GM23338 (cell line): ENCODE results near the gene RPUSD1. TPM values are rescaled to one million over a fixed set of nuclear protein-coding genes. Genes with fewer than 3 reads are reported as not detected.

Experiments
- ATAC-seq: fragments of 200-7000 bp; cut with Tn5 transposase; 3 replicates; pipeline ENCODE4 v1.9.1; 2020
- DNase-seq: peaks from one replicate; pipeline ENCODE4 v3.0.0-alpha.2; 2015; ENCODE audit warnings: low spot score
- H2AFZ ChIP-seq: fragments of 200-600 bp; sonication (generic); 2 replicates; pipeline ENCODE4 v1.8.0; 2016; ENCODE audit warnings: antibody characterized with exemption, mild to moderate bottlenecking, moderate library complexity
- H3F3A ChIP-seq: fragments of 200-600 bp; sonication (generic); replicated peaks from 2 replicates; pipeline ENCODE4 v1.8.0; 2017; ENCODE audit warnings: antibody characterized with exemption, mixed run types, low read depth
- H3K27ac ChIP-seq: fragments of 200-600 bp; sonication (generic); 2 replicates; pipeline ENCODE4 v1.6.1; 2016; ENCODE audit warnings: low read depth
- H3K27me3 ChIP-seq: fragments of 200-600 bp; sonication (generic); 2 replicates; pipeline ENCODE4 v1.8.0; 2016; ENCODE audit warnings: mild to moderate bottlenecking, mixed run types, moderate library complexity; ENCODE audit not compliant: insufficient read depth
- H3K36me3 ChIP-seq: fragments of 200-600 bp; sonication (generic); 2 replicates; pipeline ENCODE4 v1.8.0; 2016; ENCODE audit warnings: mild to moderate bottlenecking; ENCODE audit not compliant: insufficient read depth
- H3K4me1 ChIP-seq: fragments of 200-600 bp; sonication (generic); 2 replicates; pipeline ENCODE4 v1.8.0; 2016; ENCODE audit warnings: mild to moderate bottlenecking, moderate library complexity; ENCODE audit not compliant: insufficient read depth
- H3K4me2 ChIP-seq: fragments of 200-600 bp; sonication (generic); 2 replicates; pipeline ENCODE4 v1.7.1; 2017; ENCODE audit warnings: mixed run types
- H3K4me3 ChIP-seq: fragments of 200-600 bp; sonication (generic); 2 replicates; pipeline ENCODE4 v1.6.1; 2016; ENCODE audit warnings: mixed run types
- H3K79me2 ChIP-seq: fragments of 200-600 bp; sonication (generic); replicated peaks from 2 replicates; pipeline ENCODE4 v1.8.0; 2017; ENCODE audit warnings: mild to moderate bottlenecking; ENCODE audit not compliant: insufficient read depth
- H3K9me2 ChIP-seq: fragments of 200-600 bp; sonication (generic); 2 replicates; pipeline ENCODE4 v1.8.0; 2017; ENCODE audit not compliant: insufficient read depth
- H4K20me1 ChIP-seq: fragments of 200-600 bp; sonication (generic); replicated peaks from 2 replicates; pipeline ENCODE4 v1.8.0; 2017; ENCODE audit warnings: mild to moderate bottlenecking; ENCODE audit not compliant: insufficient read depth
- H3K27ac Mint-ChIP-seq: 2 replicates; pipeline ENCODE4 v1.8.0; 2020; ENCODE audit warnings: inconsistent platforms, mild to moderate bottlenecking, moderate library complexity, mixed read lengths
- H3K27me3 Mint-ChIP-seq: 3 replicates; pipeline ENCODE4 v1.8.0; 2022; ENCODE audit warnings: low read depth, mild to moderate bottlenecking, moderate library complexity, mixed read lengths, inconsistent platforms; ENCODE audit not compliant: insufficient read depth, poor library complexity
- H3K36me3 Mint-ChIP-seq: 3 replicates; pipeline ENCODE4 v1.8.0; 2021; ENCODE audit warnings: low read depth, mild to moderate bottlenecking, inconsistent platforms, moderate library complexity, mixed read lengths
- H3K4me1 Mint-ChIP-seq: 3 replicates; pipeline ENCODE4 v1.8.0; 2020; ENCODE audit warnings: mild to moderate bottlenecking, inconsistent platforms, mixed read lengths
- H3K4me3 Mint-ChIP-seq: 3 replicates; pipeline ENCODE4 v1.8.0; 2021; ENCODE audit warnings: moderate library complexity, mild to moderate bottlenecking, inconsistent platforms, mixed read lengths
- H3K9me3 Mint-ChIP-seq: 3 replicates; pipeline ENCODE4 v1.8.0; 2020; ENCODE audit warnings: moderate library complexity, mild to moderate bottlenecking, inconsistent platforms, mixed read lengths
- CREB1 ChIP-seq: fragments of 250-450 bp; sonication (Bioruptor Pico); IDR thresholded peaks from 2 replicates; pipeline ENCODE4 v1.5.0; 2020; ENCODE audit warnings: low read depth, mild to moderate bottlenecking, moderate library complexity
- ETS1 ChIP-seq: IDR thresholded peaks from 2 replicates; pipeline ENCODE4 v1.6.1; 2016; ENCODE audit warnings: antibody characterized with exemption
- EZH2 ChIP-seq: fragments of 200-600 bp; sonication (generic); IDR thresholded peaks from one replicate; pipeline ENCODE4 v1.8.0; 2017; ENCODE audit warnings: antibody characterized with exemption, mild to moderate bottlenecking, low read depth; ENCODE audit not compliant: unreplicated experiment
- EZH2phosphoT487 ChIP-seq: fragments of 200-600 bp; sonication (generic); IDR thresholded peaks from one replicate; pipeline ENCODE4 v1.8.1; 2018; ENCODE audit warnings: antibody characterized with exemption; ENCODE audit not compliant: unreplicated experiment
- JUNB ChIP-seq: IDR thresholded peaks from one replicate; pipeline ENCODE4 v1.6.1; 2016; ENCODE audit warnings: antibody characterized with exemption; ENCODE audit not compliant: unreplicated experiment
- POLR2AphosphoS5 ChIP-seq: IDR thresholded peaks from 2 replicates; pipeline ENCODE4 v1.6.1; 2016; ENCODE audit warnings: antibody characterized with exemption, low read depth
- STAT1 ChIP-seq: IDR thresholded peaks from one replicate; pipeline ENCODE4 v1.6.1; 2016; ENCODE audit warnings: antibody characterized with exemption; ENCODE audit not compliant: unreplicated experiment
- ZNF114 ChIP-seq: fragments of 250-450 bp; sonication (Bioruptor Pico); IDR thresholded peaks from 2 replicates; pipeline ENCODE4 v1.5.0; 2020; ENCODE audit warnings: mild to moderate bottlenecking, moderate library complexity
- polyA plus RNA-seq: library from polyadenylated mRNA; unstranded; fragments of >200 nt; fragmentation: Nextera tagmentation; extraction: Ambion mirVana; gene quantifications from 2 replicates; pipeline ENCODE4 v1.2.1, GENCODE V29; 2016
- total RNA-seq: library from RNA; depleted of rRNA; stranded (reverse); fragments of >200 nt; shearing (Covaris generic); gene quantifications from 2 replicates; pipeline ENCODE4 v1.2.3, GENCODE V29; 2014
- TF ChIP-seq, protein P1 (sequence below), 2 experiments: fragments of 200-600 bp in 1 of 2; sonication (generic) in 1 of 2; conservative IDR thresholded peaks; 2 replicates each; pipeline versions ENCODE4 v1.5.1 to v1.6.1; 2016 to 2017; ENCODE audit warnings: antibody characterized with exemption in 2 of 2, low read depth in 2 of 2, mild to moderate bottlenecking in 2 of 2, moderate library complexity in 1 of 2
- TF ChIP-seq, protein P2 (sequence below): IDR thresholded peaks from one replicate; pipeline ENCODE4 v1.6.1; 2018; ENCODE audit warnings: antibody characterized with exemption; ENCODE audit not compliant: unreplicated experiment

The RPUSD1 gene
- total and polyA plus RNA-seq, 2 experiments from 2014 or later: 19.1 to 79.5 TPM

DNA sequence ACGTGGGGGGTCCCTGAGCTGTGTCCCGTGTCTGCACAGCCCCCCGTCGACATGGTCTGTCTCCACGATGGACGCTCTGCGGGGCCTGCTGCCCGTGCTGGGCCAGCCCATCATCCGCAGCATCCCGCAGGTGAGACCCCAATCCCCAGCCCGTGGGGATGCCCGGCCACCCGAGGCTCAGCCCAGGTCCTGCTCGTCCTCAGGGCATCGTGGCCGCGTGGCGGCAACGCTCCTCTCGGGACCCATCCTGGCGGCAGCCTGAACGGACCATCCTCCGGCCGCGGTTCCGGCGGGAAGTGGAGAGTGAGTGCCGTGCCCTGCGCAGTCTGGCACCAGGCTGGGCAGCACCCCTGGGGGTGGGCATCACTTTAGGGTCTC, 22.7 kb downstream of the RPUSD1 start:
- no peaks in the 10 kb centered on the region for H4K20me1 ChIP-seq
- DNase-seq (no peak), ATAC-seq (no peak)
- no peak overlapping the region for H3K4me3 ChIP-seq
- H2AFZ ChIP-seq: no peak overlapping the region
- H3F3A ChIP-seq: 0 out of 2 replicates have a peak, but pooled peaks cover 3% of the 10 kb centered on the region
- H3K4me1 ChIP-seq: no peaks in the 10 kb centered on the region
- Mint-ChIP-seq H3K4me1 (no peaks in the 10 kb centered on the region; the same call in 1 of the 3 replicates), H3K27me3 (peaks cover 13% of the 10 kb centered on the region), H3K36me3 (no peaks in the 10 kb centered on the region), H3K4me3 (no peak overlapping the region), H3K9me3 (no peaks in the 10 kb centered on the region; the same call in 2 of the 3 replicates), H3K27ac (no peak overlapping the region)
- H3K9me2 ChIP-seq: no peaks in the 10 kb centered on the region
- H3K36me3 ChIP-seq: no peaks in the 10 kb centered on the region
- H3K4me2 ChIP-seq: no peak overlapping the region
- TF ChIP-seq POLR2AphosphoS5: no peak
- no peaks in the 10 kb centered on the region for H3K27me3 ChIP-seq
- no peak overlapping the region for H3K27ac ChIP-seq
- H3K79me2 ChIP-seq: no peaks in the 10 kb centered on the region

GRCh38 chr16:764848-765487, 23.2 kb downstream of the RPUSD1 start:
- Histone ChIP-seq H3K9me2 (no peaks in the 10 kb centered on the region), H3K4me3 (no peak overlapping the region), H3K4me2 (no peak overlapping the region), H3K27me3 (no peaks in the 10 kb centered on the region), H3F3A (0 out of 2 replicates have a peak, but pooled peaks cover 3% of the 10 kb centered on the region), H3K79me2 (no peaks in the 10 kb centered on the region), H3K4me1 (no peaks in the 10 kb centered on the region), H4K20me1 (no peaks in the 10 kb centered on the region), H3K27ac (no peak overlapping the region), H2AFZ (no peak overlapping the region), H3K36me3 (no peaks in the 10 kb centered on the region)
- Mint-ChIP-seq H3K4me1 (no peaks in the 10 kb centered on the region; the same call in 1 of the 3 replicates), H3K4me3 (no peak overlapping the region), H3K27ac (no peak overlapping the region), H3K27me3 (peaks cover 14% of the 10 kb centered on the region), H3K9me3 (no peaks in the 10 kb centered on the region; the same call in 2 of the 3 replicates), H3K36me3 (no peaks in the 10 kb centered on the region)
- TF ChIP-seq EZH2phosphoT487 (no peak), CREB1 (CRISPR knock-in tag) (no peak), ETS1 (no peak), JUNB (no peak), STAT1 (no peak)
- DNase-seq: no peak
- no peak for ATAC-seq

GRCh38 chr16:764184-764750, 23.9 kb downstream of the RPUSD1 start:
- H2AFZ ChIP-seq: no peak overlapping the region
- no peaks in the 10 kb centered on the region for H3K36me3 ChIP-seq
- no peaks in the 10 kb centered on the region; the same call in 2 of the 3 replicates for H3K9me3 Mint-ChIP-seq
- H3F3A ChIP-seq: 0 out of 2 replicates have a peak, but pooled peaks cover 3% of the 10 kb centered on the region
- peaks cover 17% of the 10 kb centered on the region for H3K27me3 Mint-ChIP-seq
- H3K27ac ChIP-seq: no peak overlapping the region
- DNase-seq (no peak), ATAC-seq (no peak)
- H3K4me2 ChIP-seq: no peak overlapping the region
- H3K4me1 Mint-ChIP-seq: no peaks in the 10 kb centered on the region; the same call in 1 of the 3 replicates
- no peak overlapping the region for H3K27ac Mint-ChIP-seq
- no peaks in the 10 kb centered on the region for H3K4me1 ChIP-seq
- H3K36me3 Mint-ChIP-seq: no peaks in the 10 kb centered on the region
- H3K4me3 Mint-ChIP-seq: no peak overlapping the region
- no peaks in the 10 kb centered on the region for H3K27me3 ChIP-seq
- H3K4me3 ChIP-seq: no peak overlapping the region
- H3K79me2 ChIP-seq: no peaks in the 10 kb centered on the region
- no peaks in the 10 kb centered on the region for H4K20me1 ChIP-seq
- H3K9me2 ChIP-seq: no peaks in the 10 kb centered on the region
- TF ChIP-seq, protein P1, sequence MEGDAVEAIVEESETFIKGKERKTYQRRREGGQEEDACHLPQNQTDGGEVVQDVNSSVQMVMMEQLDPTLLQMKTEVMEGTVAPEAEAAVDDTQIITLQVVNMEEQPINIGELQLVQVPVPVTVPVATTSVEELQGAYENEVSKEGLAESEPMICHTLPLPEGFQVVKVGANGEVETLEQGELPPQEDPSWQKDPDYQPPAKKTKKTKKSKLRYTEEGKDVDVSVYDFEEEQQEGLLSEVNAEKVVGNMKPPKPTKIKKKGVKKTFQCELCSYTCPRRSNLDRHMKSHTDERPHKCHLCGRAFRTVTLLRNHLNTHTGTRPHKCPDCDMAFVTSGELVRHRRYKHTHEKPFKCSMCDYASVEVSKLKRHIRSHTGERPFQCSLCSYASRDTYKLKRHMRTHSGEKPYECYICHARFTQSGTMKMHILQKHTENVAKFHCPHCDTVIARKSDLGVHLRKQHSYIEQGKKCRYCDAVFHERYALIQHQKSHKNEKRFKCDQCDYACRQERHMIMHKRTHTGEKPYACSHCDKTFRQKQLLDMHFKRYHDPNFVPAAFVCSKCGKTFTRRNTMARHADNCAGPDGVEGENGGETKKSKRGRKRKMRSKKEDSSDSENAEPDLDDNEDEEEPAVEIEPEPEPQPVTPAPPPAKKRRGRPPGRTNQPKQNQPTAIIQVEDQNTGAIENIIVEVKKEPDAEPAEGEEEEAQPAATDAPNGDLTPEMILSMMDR (conservative IDR thresholded peaks at IDR 0.05; ENCODE audit: low read depth in 2 of 2): no peak
- TF ChIP-seq EZH2: no peak
- TF ChIP-seq JUNB: no peak
- TF ChIP-seq ETS1: no peak
- no peak for TF ChIP-seq ZNF114
- no peak for TF ChIP-seq CREB1 (CRISPR knock-in tag)
- TF ChIP-seq, protein P2, sequence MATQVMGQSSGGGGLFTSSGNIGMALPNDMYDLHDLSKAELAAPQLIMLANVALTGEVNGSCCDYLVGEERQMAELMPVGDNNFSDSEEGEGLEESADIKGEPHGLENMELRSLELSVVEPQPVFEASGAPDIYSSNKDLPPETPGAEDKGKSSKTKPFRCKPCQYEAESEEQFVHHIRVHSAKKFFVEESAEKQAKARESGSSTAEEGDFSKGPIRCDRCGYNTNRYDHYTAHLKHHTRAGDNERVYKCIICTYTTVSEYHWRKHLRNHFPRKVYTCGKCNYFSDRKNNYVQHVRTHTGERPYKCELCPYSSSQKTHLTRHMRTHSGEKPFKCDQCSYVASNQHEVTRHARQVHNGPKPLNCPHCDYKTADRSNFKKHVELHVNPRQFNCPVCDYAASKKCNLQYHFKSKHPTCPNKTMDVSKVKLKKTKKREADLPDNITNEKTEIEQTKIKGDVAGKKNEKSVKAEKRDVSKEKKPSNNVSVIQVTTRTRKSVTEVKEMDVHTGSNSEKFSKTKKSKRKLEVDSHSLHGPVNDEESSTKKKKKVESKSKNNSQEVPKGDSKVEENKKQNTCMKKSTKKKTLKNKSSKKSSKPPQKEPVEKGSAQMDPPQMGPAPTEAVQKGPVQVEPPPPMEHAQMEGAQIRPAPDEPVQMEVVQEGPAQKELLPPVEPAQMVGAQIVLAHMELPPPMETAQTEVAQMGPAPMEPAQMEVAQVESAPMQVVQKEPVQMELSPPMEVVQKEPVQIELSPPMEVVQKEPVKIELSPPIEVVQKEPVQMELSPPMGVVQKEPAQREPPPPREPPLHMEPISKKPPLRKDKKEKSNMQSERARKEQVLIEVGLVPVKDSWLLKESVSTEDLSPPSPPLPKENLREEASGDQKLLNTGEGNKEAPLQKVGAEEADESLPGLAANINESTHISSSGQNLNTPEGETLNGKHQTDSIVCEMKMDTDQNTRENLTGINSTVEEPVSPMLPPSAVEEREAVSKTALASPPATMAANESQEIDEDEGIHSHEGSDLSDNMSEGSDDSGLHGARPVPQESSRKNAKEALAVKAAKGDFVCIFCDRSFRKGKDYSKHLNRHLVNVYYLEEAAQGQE: no peak
- no peak for TF ChIP-seq POLR2AphosphoS5
